Measurements from ENCODE around the gene KPNA6.

- TF ChIP-seq POLR2AphosphoS5 (IDR thresholded peaks at IDR 0.05; ENCODE audit: borderline replicate concordance, low read depth, low read length) (no peak), EZH2 (IDR thresholded peaks at IDR 0.05) (no peak), FOXP2 (optimal IDR thresholded peaks at IDR 0.05; ENCODE audit: control extremely low read depth, extremely low read length, insufficient read depth) (no peak)
These were observed 73.2 kb downstream of the KPNA6 start for GRCh38 chr1:32181065-32181464.

Measured in SK-N-MC (cell line).